HepG2 (cell line): ENCODE measurements around the gene MYH10.

Experiments
- ADNP ChIP-seq: sonication (generic); formaldehyde crosslinking; IDR thresholded peaks from 2 replicates; pipeline ENCODE4 v1.4.0; 2020; ENCODE audit warnings: missing genetic modification reagents
- BHLHE40 ChIP-seq: IDR thresholded peaks from 2 replicates; pipeline ENCODE4 v1.6.1; 2011; ENCODE audit warnings: low read length, improper control_type of control experiment
- CREB1 ChIP-seq, 2 experiments: fragments of 450-650 bp in 1 of 2; IDR thresholded peaks; 2 replicates each; pipeline ENCODE4 v1.6.1; 2016 to 2017; ENCODE audit warnings: control low read depth in 1 of 2, mild to moderate bottlenecking in 1 of 2, missing compliant biosample characterization in 1 of 2, missing genetic modification characterization in 1 of 2
- EP300 ChIP-seq, 3 experiments: sonication (generic) in 1 of 3; formaldehyde crosslinking in 1 of 3; IDR thresholded peaks; 2 replicates each; pipeline versions ENCODE4 v1.5.1 to v1.6.1; 2011 to 2020; ENCODE audit warnings: low read depth in 2 of 3, low read length in 2 of 3, borderline replicate concordance in 1 of 3, improper control_type of control experiment in 1 of 3, mild to moderate bottlenecking in 1 of 3, missing genetic modification reagents in 1 of 3, moderate library complexity in 1 of 3
- MXI1 ChIP-seq: IDR thresholded peaks from 3 replicates; pipeline ENCODE4 v1.6.1; 2012; ENCODE audit warnings: low read depth, low read length, inconsistent platforms, borderline replicate concordance
- NR2F6 ChIP-seq, 2 experiments: IDR thresholded peaks; 2 replicates each; pipeline ENCODE4 v1.6.1; 2016; ENCODE audit warnings: antibody characterized with exemption in 1 of 2, mild to moderate bottlenecking in 1 of 2
- POLR2AphosphoS5 ChIP-seq: IDR thresholded peaks from 2 replicates; pipeline ENCODE4 v1.6.1; 2012; ENCODE audit warnings: low read depth, low read length
- TAF1 ChIP-seq: sonication (generic); formaldehyde crosslinking; IDR thresholded peaks from 2 replicates; pipeline ENCODE4 v1.4.0; 2020; ENCODE audit warnings: missing genetic modification reagents
- ZFYVE20 ChIP-seq: sonication (generic); formaldehyde crosslinking; IDR thresholded peaks from 2 replicates; pipeline ENCODE4 v1.8.0; 2023; ENCODE audit warnings: low read depth, mild to moderate bottlenecking, moderate library complexity, missing genetic modification reagents, borderline replicate concordance
- ZMYM4 ChIP-seq: sonication (generic); formaldehyde crosslinking; IDR thresholded peaks from 2 replicates; pipeline ENCODE4 v1.8.1; 2023; ENCODE audit warnings: mild to moderate bottlenecking, missing genetic modification reagents
- ZNF737 ChIP-seq: sonication (generic); formaldehyde crosslinking; IDR thresholded peaks from 2 replicates; pipeline ENCODE4 v1.5.0; 2020; ENCODE audit warnings: missing genetic modification reagents, mild to moderate bottlenecking, borderline replicate concordance
- TF ChIP-seq, protein P1 (sequence below): sonication (generic); formaldehyde crosslinking; IDR thresholded peaks from 2 replicates; pipeline ENCODE4 v1.8.1; 2022; ENCODE audit warnings: mild to moderate bottlenecking, missing genetic modification reagents
- TF ChIP-seq, protein P2 (sequence below): sonication (generic); formaldehyde crosslinking; IDR thresholded peaks from 2 replicates; pipeline ENCODE4 v1.4.0; 2020; ENCODE audit warnings: missing genetic modification reagents

DNA sequence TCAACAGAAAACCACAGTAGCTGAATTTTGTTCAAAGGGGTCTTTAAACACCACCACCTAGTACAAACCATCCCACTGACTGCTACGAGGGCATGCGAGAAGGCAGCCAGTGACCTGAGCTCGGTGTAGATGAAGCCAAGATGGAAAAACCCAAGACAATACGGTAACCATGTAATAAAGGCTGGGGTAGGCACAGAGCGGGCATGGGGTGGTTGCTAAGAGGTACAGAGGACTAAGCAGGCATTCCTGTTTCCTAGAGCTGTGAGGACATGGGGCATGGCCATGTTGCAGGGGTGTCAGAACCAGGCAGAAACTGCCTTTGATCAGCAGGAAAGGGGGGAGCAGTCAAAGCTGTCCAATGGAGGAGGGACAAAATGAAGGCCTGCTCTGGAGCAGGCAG, 142.8 kb downstream of the MYH10 start:
- no peak for TF ChIP-seq ZNF737 (CRISPR knock-in tag)
- TF ChIP-seq, protein P1, sequence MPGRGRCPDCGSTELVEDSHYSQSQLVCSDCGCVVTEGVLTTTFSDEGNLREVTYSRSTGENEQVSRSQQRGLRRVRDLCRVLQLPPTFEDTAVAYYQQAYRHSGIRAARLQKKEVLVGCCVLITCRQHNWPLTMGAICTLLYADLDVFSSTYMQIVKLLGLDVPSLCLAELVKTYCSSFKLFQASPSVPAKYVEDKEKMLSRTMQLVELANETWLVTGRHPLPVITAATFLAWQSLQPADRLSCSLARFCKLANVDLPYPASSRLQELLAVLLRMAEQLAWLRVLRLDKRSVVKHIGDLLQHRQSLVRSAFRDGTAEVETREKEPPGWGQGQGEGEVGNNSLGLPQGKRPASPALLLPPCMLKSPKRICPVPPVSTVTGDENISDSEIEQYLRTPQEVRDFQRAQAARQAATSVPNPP = no peak
- TF ChIP-seq, protein P2, sequence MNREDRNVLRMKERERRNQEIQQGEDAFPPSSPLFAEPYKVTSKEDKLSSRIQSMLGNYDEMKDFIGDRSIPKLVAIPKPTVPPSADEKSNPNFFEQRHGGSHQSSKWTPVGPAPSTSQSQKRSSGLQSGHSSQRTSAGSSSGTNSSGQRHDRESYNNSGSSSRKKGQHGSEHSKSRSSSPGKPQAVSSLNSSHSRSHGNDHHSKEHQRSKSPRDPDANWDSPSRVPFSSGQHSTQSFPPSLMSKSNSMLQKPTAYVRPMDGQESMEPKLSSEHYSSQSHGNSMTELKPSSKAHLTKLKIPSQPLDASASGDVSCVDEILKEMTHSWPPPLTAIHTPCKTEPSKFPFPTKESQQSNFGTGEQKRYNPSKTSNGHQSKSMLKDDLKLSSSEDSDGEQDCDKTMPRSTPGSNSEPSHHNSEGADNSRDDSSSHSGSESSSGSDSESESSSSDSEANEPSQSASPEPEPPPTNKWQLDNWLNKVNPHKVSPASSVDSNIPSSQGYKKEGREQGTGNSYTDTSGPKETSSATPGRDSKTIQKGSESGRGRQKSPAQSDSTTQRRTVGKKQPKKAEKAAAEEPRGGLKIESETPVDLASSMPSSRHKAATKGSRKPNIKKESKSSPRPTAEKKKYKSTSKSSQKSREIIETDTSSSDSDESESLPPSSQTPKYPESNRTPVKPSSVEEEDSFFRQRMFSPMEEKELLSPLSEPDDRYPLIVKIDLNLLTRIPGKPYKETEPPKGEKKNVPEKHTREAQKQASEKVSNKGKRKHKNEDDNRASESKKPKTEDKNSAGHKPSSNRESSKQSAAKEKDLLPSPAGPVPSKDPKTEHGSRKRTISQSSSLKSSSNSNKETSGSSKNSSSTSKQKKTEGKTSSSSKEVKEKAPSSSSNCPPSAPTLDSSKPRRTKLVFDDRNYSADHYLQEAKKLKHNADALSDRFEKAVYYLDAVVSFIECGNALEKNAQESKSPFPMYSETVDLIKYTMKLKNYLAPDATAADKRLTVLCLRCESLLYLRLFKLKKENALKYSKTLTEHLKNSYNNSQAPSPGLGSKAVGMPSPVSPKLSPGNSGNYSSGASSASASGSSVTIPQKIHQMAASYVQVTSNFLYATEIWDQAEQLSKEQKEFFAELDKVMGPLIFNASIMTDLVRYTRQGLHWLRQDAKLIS (CRISPR knock-in tag) = no peak
- no peak for TF ChIP-seq NR2F6 (IDR thresholded peaks at IDR 0.05)
- no peak for TF ChIP-seq NR2F6 (CRISPR knock-in tag; IDR thresholded peaks at IDR 0.05)
- no peak for TF ChIP-seq EP300 (IDR thresholded peaks at IDR 0.05; ENCODE audit: low read depth in 2 of 2, low read length in 2 of 2)
- TF ChIP-seq EP300 (CRISPR knock-in tag; IDR thresholded peaks at IDR 0.05; ENCODE audit: borderline replicate concordance) = no peak
- TF ChIP-seq TAF1 (CRISPR knock-in tag) = no peak
- no peak for TF ChIP-seq ADNP
- TF ChIP-seq POLR2AphosphoS5 = no peak
- no peak for TF ChIP-seq BHLHE40
- TF ChIP-seq CREB1 (IDR thresholded peaks at IDR 0.05) = no peak
- no peak for TF ChIP-seq CREB1 (CRISPR knock-in tag; IDR thresholded peaks at IDR 0.05)
- no peak for TF ChIP-seq ZMYM4
- no peak for TF ChIP-seq ZFYVE20 (CRISPR knock-in tag)
- no peak for TF ChIP-seq MXI1
